OCI-LY1 (cell line): ENCODE results near the gene NR2F6.

Experiments used
- H2AFZ ChIP-seq: fragments of 200-600 bp; sonication (generic), shearing (Covaris generic); 2 replicates; pipeline ENCODE4 v1.6.0; 2014; ENCODE audit warnings: antibody characterized with exemption, mild to moderate bottlenecking, low read length
- H3F3A ChIP-seq: fragments of 200-600 bp; sonication (generic), shearing (Covaris generic); 2 replicates; pipeline ENCODE4 v1.6.0; 2014; ENCODE audit warnings: mild to moderate bottlenecking, antibody characterized with exemption, low read length, moderate library complexity; ENCODE audit not compliant: insufficient read depth
- H3K27ac ChIP-seq: fragments of 200-600 bp; sonication (generic); 2 replicates; pipeline ENCODE4 v1.5.1; 2014; ENCODE audit warnings: low read length, mixed run types, mild to moderate bottlenecking, low read depth; ENCODE audit not compliant: poor library complexity, severe bottlenecking
- H3K27me3 ChIP-seq: fragments of 200-600 bp; sonication (generic); 2 replicates; pipeline ENCODE4 v1.6.0; 2014; ENCODE audit warnings: antibody characterized with exemption, mild to moderate bottlenecking, low read length, moderate library complexity; ENCODE audit not compliant: insufficient read depth
- H3K36me3 ChIP-seq: fragments of 200-600 bp; sonication (generic); 2 replicates; pipeline ENCODE4 v1.6.1; 2014; ENCODE audit warnings: mild to moderate bottlenecking, antibody characterized with exemption, low read length, moderate library complexity, mixed read lengths; ENCODE audit not compliant: insufficient read depth
- H3K4me1 ChIP-seq: fragments of 200-600 bp; sonication (generic); 2 replicates; pipeline ENCODE4 v1.5.1; 2014; ENCODE audit warnings: mild to moderate bottlenecking, low read length, moderate library complexity; ENCODE audit not compliant: insufficient read depth, severe bottlenecking
- H3K4me2 ChIP-seq: fragments of 200-600 bp; sonication (generic), shearing (Covaris generic); 2 replicates; pipeline ENCODE4 v1.6.1; 2014; ENCODE audit warnings: low read length
- H3K4me3 ChIP-seq: fragments of 200-600 bp; sonication (generic); 2 replicates; pipeline ENCODE4 v1.5.1; 2014; ENCODE audit warnings: low read length, low read depth, mild to moderate bottlenecking, mixed read lengths; ENCODE audit not compliant: poor library complexity, severe bottlenecking
- H3K79me2 ChIP-seq: fragments of 200-600 bp; shearing (Covaris generic); 2 replicates; pipeline ENCODE4 v1.6.1; 2016; ENCODE audit warnings: mixed run types, low read length, mixed read lengths; ENCODE audit not compliant: insufficient read depth
- H3K9ac ChIP-seq: fragments of 200-600 bp; sonication (generic), shearing (Covaris generic); 2 replicates; pipeline ENCODE4 v1.6.1; 2014; ENCODE audit warnings: mild to moderate bottlenecking, low read length, mixed read lengths
- H3K9me2 ChIP-seq: fragments of 200-600 bp; sonication (generic), shearing (Covaris generic); 2 replicates; pipeline ENCODE4 v1.6.1; 2014; ENCODE audit warnings: low read depth, mild to moderate bottlenecking, low read length, mixed read lengths
- H3K9me3 ChIP-seq: fragments of 200-600 bp; shearing (Covaris generic); 2 replicates; pipeline ENCODE4 v1.6.1; 2014; ENCODE audit warnings: low read length, mixed read lengths
- H4K20me1 ChIP-seq: fragments of 200-600 bp; sonication (generic), shearing (Covaris generic); 2 replicates; pipeline ENCODE4 v1.6.0; 2016; ENCODE audit warnings: mild to moderate bottlenecking, low read length; ENCODE audit not compliant: insufficient read depth
- CTCF ChIP-seq: fragments of 200-600 bp; sonication (generic), shearing (Covaris generic); IDR thresholded peaks from 2 replicates; pipeline ENCODE4 v1.5.1; 2017; ENCODE audit warnings: mild to moderate bottlenecking, antibody characterized with exemption, low read length, moderate library complexity, mixed read lengths
- EZH2 ChIP-seq: fragments of 200-600 bp; sonication (generic), shearing (Covaris generic); IDR thresholded peaks from 2 replicates; pipeline ENCODE4 v1.8.0; 2017; ENCODE audit warnings: borderline replicate concordance, mixed run types, mild to moderate bottlenecking, antibody characterized with exemption, low read length, moderate library complexity, mixed read lengths

Gene NR2F6

GRCh38 chr19:17260842-17261325 lies 15.2 kb upstream of the NR2F6 start:
- H3K27ac ChIP-seq, result peak overlapping the region; percentile 62
- H3K36me3 ChIP-seq, result no peaks in the 10 kb centered on the region
- peak overlapping the region; percentile 36; the same call in 1 of the 2 replicates for H3K9ac ChIP-seq
- TF ChIP-seq EZH2 (no peak), CTCF (peak; percentile 94)
- no peaks in the 10 kb centered on the region for H3F3A ChIP-seq
- H3K4me2 ChIP-seq, result no peak overlapping the region
- no peaks in the 10 kb centered on the region for H4K20me1 ChIP-seq
- H3K9me3 ChIP-seq, result no peaks in the 10 kb centered on the region
- no peaks in the 10 kb centered on the region for H3K9me2 ChIP-seq
- H3K4me1 ChIP-seq, result peaks cover 30% of the 10 kb centered on the region
- H2AFZ ChIP-seq, result no peak overlapping the region
- no peaks in the 10 kb centered on the region; the same call in 1 of the 2 replicates for H3K27me3 ChIP-seq
- no peak overlapping the region for H3K4me3 ChIP-seq
- no peaks in the 10 kb centered on the region for H3K79me2 ChIP-seq

GRCh38 chr19:17259934-17260333 lies 14.2 kb upstream of the NR2F6 start:
- Histone ChIP-seq H3K9me2 (no peaks in the 10 kb centered on the region), H3K4me2 (no peak overlapping the region), H3K4me3 (no peak overlapping the region), H2AFZ (no peak overlapping the region), H3K79me2 (no peaks in the 10 kb centered on the region), H4K20me1 (no peaks in the 10 kb centered on the region), H3K27ac (no peak overlapping the region), H3F3A (no peaks in the 10 kb centered on the region), H3K9ac (no peak overlapping the region), H3K9me3 (no peaks in the 10 kb centered on the region), H3K27me3 (no peaks in the 10 kb centered on the region; the same call in 1 of the 2 replicates), H3K36me3 (no peaks in the 10 kb centered on the region), H3K4me1 (peaks cover 20% of the 10 kb centered on the region)
- TF ChIP-seq CTCF (no peak), EZH2 (no peak)

- no peaks in the 10 kb centered on the region for H4K20me1 ChIP-seq
- H3K9ac ChIP-seq, result no peak overlapping the region
- no peak overlapping the region for H3K4me2 ChIP-seq
- H3K9me3 ChIP-seq, result no peaks in the 10 kb centered on the region
- H3K27ac ChIP-seq, result no peak overlapping the region
- no peaks in the 10 kb centered on the region for H3K36me3 ChIP-seq
- H3K9me2 ChIP-seq, result no peaks in the 10 kb centered on the region
- no peak overlapping the region for H3K4me3 ChIP-seq
- no peak overlapping the region for H2AFZ ChIP-seq
- H3K4me1 ChIP-seq, result peaks cover 14% of the 10 kb centered on the region
- peaks cover 5% of the 10 kb centered on the region; the same call in 1 of the 2 replicates for H3K27me3 ChIP-seq
- TF ChIP-seq CTCF (no peak), EZH2 (no peak)
- H3F3A ChIP-seq, result no peaks in the 10 kb centered on the region
- no peaks in the 10 kb centered on the region for H3K79me2 ChIP-seq
Measured at GRCh38 chr19:17259118-17259780, 13.5 kb upstream of the NR2F6 start.
